K562 (cell line): Measurements from ENCODE around the gene CEP72. TPM values are rescaled to one million over a fixed set of nuclear protein-coding genes. Genes with fewer than 3 reads are reported as not detected.

Experiments used
- ATAC-seq: fragments of 200-7000 bp; cut with Tn5 transposase; 3 replicates; pipeline ENCODE4 v1.9.1; 2020; ENCODE audit warnings: moderate library complexity
- BruUV-seq: library from RNA; stranded (reverse); fragments of 400-500 nt; replicated peaks from 2 replicates; lab custom pipeline; 2021; lab: Mats Ljungman, UMichigan
- CTCF ChIA-PET: fragments of 300-600 bp; formaldehyde crosslinking; extraction: SDS; loops from one replicate; lab custom pipeline; 2021; ENCODE audit warnings: low intra/inter-chr PET ratio; lab: Yijun Ruan, JAX
- POLR2A ChIA-PET: fragments of 300-600, 350-650 bp; sonication (Branson Sonifier 250); formaldehyde crosslinking; extraction: SDS; loops from one replicate; lab custom pipeline; 2021; ENCODE audit warnings: antibody characterized with exemption, inconsistent platforms; lab: Yijun Ruan, JAX
- DNase-seq, 4 experiments: peaks; one replicate each; pipeline versions ENCODE4 v3.0.0 to v3.0.0-alpha.2; 2011 to 2018; ENCODE audit warnings: low spot score in 3 of 4, mixed read lengths in 3 of 4; ENCODE audit errors: extremely low read depth in 1 of 4
- FAIRE-seq: peaks from 2 replicates; lab custom pipeline; 2011; peaks lifted over from hg19 to GRCh38; lab: Jason Lieb, UNC
- H2AFZ ChIP-seq: 2 replicates; pipeline ENCODE4 v1.6.0; 2011; ENCODE audit warnings: low read depth, low read length, control low read depth, inconsistent platforms
- H3K27ac ChIP-seq: fragments of 200-600 bp; 3 replicates; pipeline ENCODE4 v1.8.0; 2011; ENCODE audit warnings: low read depth, mild to moderate bottlenecking, control low read depth, inconsistent platforms, low read length, moderate library complexity, mixed read lengths; ENCODE audit errors: extremely low read depth
- H3K27me3 ChIP-seq, 2 experiments: fragments of 300-600 bp in 1 of 2; 2 replicates in 1 of 2; 3 replicates in 1 of 2; pipeline versions ENCODE4 v1.6.0 to v1.8.0; 2011; ENCODE audit warnings: inconsistent platforms in 2 of 2, low read length in 2 of 2, mild to moderate bottlenecking in 1 of 2, mixed read lengths in 1 of 2, moderate library complexity in 1 of 2; ENCODE audit not compliant: control insufficient read depth in 2 of 2, insufficient read depth in 2 of 2
- H3K36me3 ChIP-seq: fragments of 300-600 bp; 3 replicates; pipeline ENCODE4 v1.8.0; 2011; ENCODE audit warnings: mild to moderate bottlenecking, low read length, inconsistent platforms; ENCODE audit not compliant: control insufficient read depth, insufficient read depth
- H3K4me1 ChIP-seq, 2 experiments: fragments of 200-600 bp in 1 of 2; replicated peaks in 1 of 2; 2 replicates in 1 of 2; 3 replicates in 1 of 2; pipeline versions ENCODE4 v1.5.1 to v1.8.0; 2011; ENCODE audit warnings: inconsistent platforms in 2 of 2, low read length in 2 of 2, mild to moderate bottlenecking in 1 of 2, mixed read lengths in 1 of 2, moderate library complexity in 1 of 2; ENCODE audit not compliant: control insufficient read depth in 2 of 2, insufficient read depth in 2 of 2
- H3K4me2 ChIP-seq: 2 replicates; pipeline ENCODE4 v1.6.1; 2011; ENCODE audit warnings: low read length, control low read depth, inconsistent platforms, mixed read lengths; ENCODE audit not compliant: insufficient read depth
- H3K4me3 ChIP-seq: fragments of 200-600 bp; sonication (generic), shearing (Covaris generic); 2 replicates; pipeline ENCODE4 v1.5.1; 2016; ENCODE audit warnings: control low read depth, inconsistent platforms
- H3K79me2 ChIP-seq: fragments of 200-600 bp; 3 replicates; pipeline ENCODE4 v1.8.0; 2011; ENCODE audit warnings: low read length, inconsistent platforms; ENCODE audit not compliant: control insufficient read depth, insufficient read depth
- H3K9ac ChIP-seq, 2 experiments: 2 replicates each; pipeline versions ENCODE4 v1.6.0 to v1.6.1; 2011; ENCODE audit warnings: low read depth in 2 of 2, low read length in 2 of 2, control low read depth in 1 of 2, inconsistent platforms in 1 of 2, mild to moderate bottlenecking in 1 of 2, mixed read lengths in 1 of 2; ENCODE audit not compliant: insufficient read depth in 1 of 2
- H3K9me1 ChIP-seq: one replicate; pipeline ENCODE4 v1.6.0; 2011; ENCODE audit warnings: inconsistent platforms, mild to moderate bottlenecking, low read length, moderate library complexity; ENCODE audit not compliant: control insufficient read depth, insufficient read depth
- H3K9me3 ChIP-seq: replicated peaks from 2 replicates; pipeline ENCODE4 v1.5.1; 2011; ENCODE audit warnings: low read depth, low read length, inconsistent platforms; ENCODE audit not compliant: control insufficient read depth, insufficient read depth
- H4K20me1 ChIP-seq: replicated peaks from 2 replicates; pipeline ENCODE4 v1.6.1; 2011; ENCODE audit warnings: low read length, inconsistent platforms, mixed read lengths; ENCODE audit not compliant: control insufficient read depth, insufficient read depth
- ARID1B ChIP-seq: fragments of 450-650 bp; IDR thresholded peaks from 2 replicates; pipeline ENCODE4 v1.6.1; 2016; ENCODE audit warnings: antibody characterized with exemption, mild to moderate bottlenecking, inconsistent platforms
- CBX8 ChIP-seq: fragments of 200-600 bp; sonication (generic); IDR thresholded peaks from 2 replicates; pipeline ENCODE4 v1.6.1; 2012; ENCODE audit warnings: borderline replicate concordance, mixed run types, low read depth, mild to moderate bottlenecking, moderate library complexity, mixed read lengths, low read length, control low read depth, inconsistent platforms; ENCODE audit not compliant: poor library complexity, severe bottlenecking; ENCODE audit errors: extremely low read depth
- CSDE1 ChIP-seq, 2 experiments: fragments of 450-650 bp; IDR thresholded peaks; 2 replicates each; pipeline ENCODE4 v1.6.1; 2016; ENCODE audit warnings: mild to moderate bottlenecking in 1 of 2
- E2F8 ChIP-seq: fragments of 450-650 bp; IDR thresholded peaks from 2 replicates; pipeline ENCODE4 v1.7.1; 2018; ENCODE audit warnings: mild to moderate bottlenecking, low read depth; ENCODE audit not compliant: partially characterized antibody
- FUS ChIP-seq: fragments of 200-400 bp; formaldehyde crosslinking; optimal IDR thresholded peaks from 2 replicates; pipeline ENCODE3; 2017; ENCODE audit warnings: low read depth, low read length
- JUND ChIP-seq, 2 experiments: IDR thresholded peaks; 2 replicates in 1 of 2; 3 replicates in 1 of 2; pipeline ENCODE4 v1.6.1; 2011; ENCODE audit warnings: borderline replicate concordance in 2 of 2, low read depth in 2 of 2, low read length in 2 of 2, improper control_type of control experiment in 1 of 2, missing biosample characterization in 1 of 2, missing genetic modification characterization in 1 of 2, missing genetic modification reagents in 1 of 2
- KAT8 ChIP-seq: fragments of 450-650 bp; IDR thresholded peaks from 2 replicates; pipeline ENCODE4 v1.6.1; 2016; ENCODE audit warnings: low read depth, mild to moderate bottlenecking
- MAFF ChIP-seq: IDR thresholded peaks from 2 replicates; pipeline ENCODE4 v1.6.1; 2012; ENCODE audit warnings: low read length, improper control_type of control experiment
- NELFE ChIP-seq: IDR thresholded peaks from 2 replicates; pipeline ENCODE4 v1.6.1; 2011; ENCODE audit warnings: mild to moderate bottlenecking; ENCODE audit not compliant: insufficient read depth, insufficient read length
- SIX5 ChIP-seq, 2 experiments: IDR thresholded peaks; 2 replicates each; pipeline ENCODE4 v1.6.1; 2011; ENCODE audit warnings: low read length in 2 of 2, borderline replicate concordance in 1 of 2, low read depth in 1 of 2, mild to moderate bottlenecking in 1 of 2, moderate library complexity in 1 of 2; ENCODE audit not compliant: insufficient read depth in 1 of 2
- SMARCA4 ChIP-seq: fragments of 450-650 bp; IDR thresholded peaks from 2 replicates; pipeline ENCODE4 v1.6.1; 2016
- SOX6 ChIP-seq: fragments of 450-650 bp; IDR thresholded peaks from 2 replicates; pipeline ENCODE4 v1.6.1; 2014; ENCODE audit warnings: mild to moderate bottlenecking
- WGBS: fragments of 100-300 bp; shearing (Covaris generic); methylation state at CpG from one replicate; pipeline ENCODE4 v1.1.6; 2016; ENCODE audit warnings: low coverage, mixed read lengths; ENCODE audit not compliant: insufficient coverage; ENCODE audit errors: missing lambda C conversion rate; 5-methylcytosine and 5-hydroxymethylcytosine counted together
- in situ Hi-C: fragments of 300-500 bp; cut with MboI; formaldehyde crosslinking; loops from 4 replicates; pipeline ENCODE4 v1.15.0; 2018; ENCODE audit warnings: inconsistent platforms, mixed read lengths
- intact Hi-C: fragments of 100-400 bp; cut with micrococcal nuclease; formaldehyde crosslinking; loops from 2 replicates; pipeline ENCODE4 v1.14.2; 2022
- polyA plus RNA-seq, 8 experiments: library from polyadenylated mRNA; depleted of rRNA in 4 of 8; stranded (reverse) in 5 of 8; unstranded in 3 of 8; fragments of >200 nt; fragmentation: Nextera tagmentation in 2 of 8; fragmentation: Illumina TruSeq in 1 of 8; extraction: Ambion mirVana in 2 of 8; extraction: Trizol in 1 of 8; gene quantifications; 2 replicates each; pipeline versions ENCODE4 v1.2.1 to v1.2.3, GENCODE V29; 2011 to 2014; ENCODE audit warnings: inconsistent platforms in 1 of 8, missing spikeins in 1 of 8
- total RNA-seq, 7 experiments: library from RNA; depleted of rRNA in 6 of 7; stranded (reverse); fragments of >200 nt in 6 of 7; fragmentation: Illumina TruSeq in 2 of 7; extraction: Trizol in 2 of 7; gene quantifications; 2 replicates each; pipeline versions ENCODE4 v1.2.1 to v1.2.3, GENCODE V29; 2011 to 2021; ENCODE audit warnings: low replicate concordance in 1 of 7
- TF ChIP-seq, protein P1 (sequence below): fragments of 450-650 bp; IDR thresholded peaks from 2 replicates; pipeline ENCODE4 v1.6.1; 2017; ENCODE audit warnings: antibody characterized with exemption
- TF ChIP-seq, protein P2 (sequence below): sonication (generic); formaldehyde crosslinking; IDR thresholded peaks from 2 replicates; pipeline ENCODE4 v1.8.0; 2022; ENCODE audit warnings: mild to moderate bottlenecking, missing genetic modification reagents

The CEP72 gene
- total and polyA plus RNA-seq, 9 of the 15 experiments (the other 6 are each of a cell fraction or from before 2014, with no cell fraction given) = 0.89 to 38.1 (median 14.2) TPM

- no peak for TF ChIP-seq E2F8
- no peak for TF ChIP-seq CSDE1 (IDR thresholded peaks at IDR 0.05)
- no peak for TF ChIP-seq SMARCA4
These were observed 26.5 kb downstream of the CEP72 start (continued) for GRCh38 chr5:638501-639252.

- in situ Hi-C loops (no loop called here), intact Hi-C loops (no loop called here)
- ChIA-PET POLR2A (no interaction called here), CTCF (no interaction called here)
- H3K27ac ChIP-seq = no peak overlapping the region
- H3K9me1 ChIP-seq = no peaks in the 10 kb centered on the region
- H3K79me2 ChIP-seq = no peaks in the 10 kb centered on the region
- FAIRE-seq (no peak), DNase-seq (no peak), ATAC-seq (no peak)
- H3K4me3 ChIP-seq = no peak overlapping the region
- H3K9me3 ChIP-seq = no peaks in the 10 kb centered on the region
- H2AFZ ChIP-seq = no peak overlapping the region
- peaks cover 0 to 7% of the 10 kb centered on the region in 2 experiments; a peak in 1 of 5 replicates for H3K4me1 ChIP-seq
- WGBS = 98% methylated on average over 8 of the region's 9 CpGs
- BruUV-seq = no TSS peak
- H3K4me2 ChIP-seq = no peak overlapping the region
- H4K20me1 ChIP-seq = no peaks in the 10 kb centered on the region; the same call in 1 of the 2 replicates
- no peaks in the 10 kb centered on the region for H3K27me3 ChIP-seq
- peaks cover 99% of the 10 kb centered on the region for H3K36me3 ChIP-seq
- H3K9ac ChIP-seq = no peak overlapping the region; a peak in 1 of 4 replicates
- no peak for TF ChIP-seq KAT8
- TF ChIP-seq, protein P1, sequence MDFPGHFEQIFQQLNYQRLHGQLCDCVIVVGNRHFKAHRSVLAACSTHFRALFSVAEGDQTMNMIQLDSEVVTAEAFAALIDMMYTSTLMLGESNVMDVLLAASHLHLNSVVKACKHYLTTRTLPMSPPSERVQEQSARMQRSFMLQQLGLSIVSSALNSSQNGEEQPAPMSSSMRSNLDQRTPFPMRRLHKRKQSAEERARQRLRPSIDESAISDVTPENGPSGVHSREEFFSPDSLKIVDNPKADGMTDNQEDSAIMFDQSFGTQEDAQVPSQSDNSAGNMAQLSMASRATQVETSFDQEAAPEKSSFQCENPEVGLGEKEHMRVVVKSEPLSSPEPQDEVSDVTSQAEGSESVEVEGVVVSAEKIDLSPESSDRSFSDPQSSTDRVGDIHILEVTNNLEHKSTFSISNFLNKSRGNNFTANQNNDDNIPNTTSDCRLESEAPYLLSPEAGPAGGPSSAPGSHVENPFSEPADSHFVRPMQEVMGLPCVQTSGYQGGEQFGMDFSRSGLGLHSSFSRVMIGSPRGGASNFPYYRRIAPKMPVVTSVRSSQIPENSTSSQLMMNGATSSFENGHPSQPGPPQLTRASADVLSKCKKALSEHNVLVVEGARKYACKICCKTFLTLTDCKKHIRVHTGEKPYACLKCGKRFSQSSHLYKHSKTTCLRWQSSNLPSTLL = no peak
- no peak for TF ChIP-seq CBX8
- TF ChIP-seq, protein P2, sequence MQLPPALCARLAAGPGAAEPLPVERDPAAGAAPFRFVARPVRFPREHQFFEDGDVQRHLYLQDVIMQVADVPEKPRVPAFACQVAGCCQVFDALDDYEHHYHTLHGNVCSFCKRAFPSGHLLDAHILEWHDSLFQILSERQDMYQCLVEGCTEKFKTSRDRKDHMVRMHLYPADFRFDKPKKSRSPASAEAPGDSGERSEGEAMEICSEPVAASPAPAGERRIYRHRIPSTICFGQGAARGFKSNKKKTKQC (CRISPR knock-in tag) = no peak
- TF ChIP-seq SOX6 = no peak
- TF ChIP-seq SIX5 (IDR thresholded peaks at IDR 0.05; ENCODE audit: borderline replicate concordance in 1 of 2, insufficient read depth in 1 of 2, low read depth in 1 of 2, low read length in 2 of 2) = no peak
- no peak for TF ChIP-seq MAFF
- no peak for TF ChIP-seq ARID1B
- TF ChIP-seq JUND (IDR thresholded peaks at IDR 0.05; ENCODE audit: borderline replicate concordance, low read depth, low read length) = no peak
- TF ChIP-seq JUND (tag; IDR thresholded peaks at IDR 0.05; ENCODE audit: borderline replicate concordance, low read depth, low read length) = no peak
- TF ChIP-seq NELFE = no peak
- no peak for TF ChIP-seq FUS
These were observed 27.1 kb downstream of the CEP72 start for GRCh38 chr5:639253-639530.
